NOMO-1 treated with dmso at 0.1 percent for 144 hours (cell line): Measurements from ENCODE around the gene TGFBR2.
"Not testable (repeated sequence)": the region's sequence is repeated elsewhere in the genome, so short reads cannot be mapped to it uniquely, and the experiment has no call there.

Experiments used
- DNase-seq: peaks from one replicate; lab custom pipeline; 2025; ENCODE audit not compliant: unreplicated experiment; lab: John Stamatoyannopoulos, UW

The TGFBR2 gene

DNA sequence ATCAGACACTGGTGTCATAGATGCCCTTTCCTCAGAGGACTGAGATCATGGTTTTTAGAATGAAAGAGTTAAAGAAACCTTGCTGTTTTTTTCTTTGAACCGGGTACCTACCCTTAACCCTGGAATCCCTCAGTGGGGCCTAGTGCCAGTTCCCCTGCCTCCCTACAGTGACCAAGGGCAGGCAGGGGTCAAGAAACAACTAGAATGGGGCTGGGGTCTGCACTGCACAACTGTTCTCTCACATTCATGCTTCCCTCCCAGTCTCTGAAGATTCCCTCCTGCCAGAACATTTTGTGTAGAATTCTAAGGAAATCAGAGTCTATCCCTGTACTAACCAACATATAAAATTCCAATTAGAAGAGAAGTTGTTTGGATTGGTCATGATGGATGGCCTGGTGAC lies 47.9 kb downstream of the TGFBR2 start:
- no peak for DNase-seq

DNA sequence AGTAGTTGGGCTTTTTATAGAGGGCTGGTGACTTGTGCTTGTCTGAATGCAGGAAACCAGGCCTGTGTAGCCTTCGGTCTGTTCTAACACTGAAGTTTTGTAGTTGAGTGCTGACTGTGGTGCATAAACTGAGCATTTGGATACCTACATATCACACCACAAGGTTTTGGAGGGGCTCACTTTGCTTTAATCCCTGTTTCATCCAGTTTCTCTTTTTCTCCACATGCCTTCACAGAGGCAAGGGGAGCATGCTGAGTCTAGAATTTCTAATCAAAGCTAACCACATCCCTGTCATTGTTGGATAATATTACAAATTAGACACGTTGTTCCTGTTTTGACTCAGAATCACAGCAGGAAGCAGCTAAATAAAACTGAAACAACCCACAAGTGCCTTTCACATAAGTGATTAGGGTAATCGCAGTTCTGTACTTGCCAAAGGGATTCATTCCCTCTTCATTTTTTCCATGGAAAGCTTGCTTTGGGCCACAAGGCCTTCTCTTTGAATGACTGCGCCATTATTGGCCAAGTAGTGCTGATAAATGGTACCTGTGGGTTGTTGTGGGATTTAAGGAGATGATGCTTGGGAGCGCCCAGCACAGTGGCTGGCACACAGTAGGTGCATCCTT lies 48.9 kb downstream of the TGFBR2 start:
- DNase-seq: peak; percentile 46

DNA sequence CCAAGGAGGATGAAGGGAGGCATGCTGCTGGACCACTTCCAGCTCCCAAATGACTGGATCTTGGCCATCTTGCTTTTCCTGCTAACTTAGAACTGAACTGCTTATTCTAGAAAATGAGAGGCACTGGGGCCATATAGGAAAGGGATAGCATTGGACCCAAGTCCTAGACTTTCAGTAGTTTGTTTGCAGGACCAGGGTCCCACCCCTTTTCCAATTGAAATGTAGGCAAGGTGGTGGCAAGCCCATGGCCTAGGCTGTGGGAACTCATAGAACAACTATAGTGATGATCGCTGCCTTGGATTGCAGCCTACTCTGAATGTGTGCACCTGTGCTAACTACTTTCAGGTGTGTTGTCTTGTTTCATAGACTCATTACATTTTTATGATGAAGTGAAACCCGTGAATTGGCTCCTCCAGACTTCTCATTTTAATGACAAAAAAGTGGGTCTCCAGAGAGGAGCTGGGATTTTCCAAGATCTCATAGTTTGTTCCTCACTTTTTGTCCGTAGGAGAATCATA lies 50.3 kb downstream of the TGFBR2 start:
- no peak for DNase-seq

DNA sequence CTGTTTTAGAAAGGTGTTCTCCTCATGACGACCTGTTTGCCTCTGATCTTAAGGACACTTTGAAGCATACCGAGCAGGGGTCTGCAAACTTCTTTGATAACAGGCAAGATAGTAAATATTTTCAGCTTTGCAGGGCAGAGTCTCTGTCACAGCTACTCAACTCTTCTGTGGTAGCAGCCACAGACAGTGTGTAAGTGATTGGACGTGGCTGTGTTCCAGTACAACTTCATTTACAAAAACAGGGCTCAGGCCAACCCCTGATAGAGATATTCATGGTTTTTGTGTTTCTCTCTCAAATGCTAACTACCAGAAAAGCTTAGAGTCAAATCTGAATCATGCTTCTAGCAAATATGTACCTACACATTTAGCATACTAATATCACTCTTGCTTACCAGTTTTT lies 51.5 kb downstream of the TGFBR2 start:
- no peak for DNase-seq

DNA sequence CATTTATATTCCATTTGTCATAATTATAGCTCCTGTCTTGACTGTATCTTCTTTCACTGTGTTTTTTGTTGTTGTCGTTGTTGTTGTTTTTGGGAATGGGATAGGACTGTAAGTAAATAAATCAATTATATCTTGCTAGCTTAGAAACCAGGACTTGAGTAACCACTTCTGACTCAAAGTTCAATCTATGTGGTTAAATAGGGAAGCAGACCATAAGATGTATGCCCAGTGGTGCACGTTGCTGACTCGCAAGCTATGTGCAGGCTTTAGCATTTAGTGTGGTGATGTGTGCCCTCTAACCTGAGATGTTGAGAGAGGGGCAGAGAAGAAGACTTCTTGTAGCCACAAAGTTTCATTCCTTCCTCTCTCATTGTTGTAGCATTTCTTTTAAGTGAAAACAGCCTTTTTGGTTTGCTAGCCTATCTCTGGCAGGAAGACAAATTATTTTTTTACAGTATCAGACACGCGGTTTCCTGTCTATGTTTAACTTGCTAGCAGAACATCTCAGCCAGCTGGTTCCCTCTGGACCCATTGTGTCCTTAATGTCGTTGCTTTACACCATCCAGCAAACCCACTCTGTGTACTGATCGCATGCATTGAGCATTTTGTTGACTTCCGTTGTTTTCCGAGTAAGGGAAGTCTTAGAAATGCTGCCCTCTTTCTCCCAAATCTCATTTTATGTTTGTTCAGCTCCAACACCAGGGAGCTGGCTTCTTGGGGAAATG lies 52.1 kb downstream of the TGFBR2 start:
- DNase-seq: peak; percentile 55

DNA sequence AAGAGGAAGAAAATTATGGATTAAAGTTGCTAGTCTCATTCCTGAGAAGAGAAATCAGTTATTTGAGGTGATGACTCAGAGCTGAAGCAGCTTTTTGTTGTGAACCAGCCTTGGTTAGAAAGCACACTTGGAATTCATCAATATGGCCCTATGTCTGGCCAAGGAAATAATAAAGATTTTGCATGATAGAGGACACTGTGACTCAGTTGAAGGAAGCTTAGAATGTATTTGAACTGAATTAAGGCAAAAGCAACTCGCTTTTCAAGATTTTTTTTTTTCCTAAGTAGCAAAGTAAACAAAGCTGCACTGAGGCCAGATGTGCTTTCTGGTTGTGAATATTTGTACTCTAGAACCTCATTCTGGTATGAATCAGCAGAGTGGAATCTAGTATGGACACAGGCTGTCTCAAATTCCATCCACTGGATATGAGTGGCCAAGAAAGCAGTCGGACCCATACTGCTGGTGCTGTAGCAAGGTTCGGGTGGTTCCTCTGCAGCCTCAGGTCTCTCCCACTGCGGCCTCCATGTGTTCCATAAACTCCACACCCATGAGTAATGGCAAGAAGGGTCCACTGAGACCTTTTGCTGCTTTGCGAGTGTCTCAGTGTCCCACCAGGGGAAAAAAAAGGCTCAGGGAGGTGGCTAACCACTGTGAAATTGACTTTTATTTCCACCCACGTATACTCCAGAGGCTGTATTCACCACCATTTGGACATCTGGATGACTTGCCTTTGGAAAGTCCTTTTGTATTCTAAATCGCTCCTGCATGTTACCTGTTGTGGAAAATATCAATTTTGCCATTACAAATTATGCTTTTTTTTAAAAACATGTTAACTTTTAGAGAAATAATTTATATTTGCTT lies 53.1 kb downstream of the TGFBR2 start:
- DNase-seq: no peak

DNA sequence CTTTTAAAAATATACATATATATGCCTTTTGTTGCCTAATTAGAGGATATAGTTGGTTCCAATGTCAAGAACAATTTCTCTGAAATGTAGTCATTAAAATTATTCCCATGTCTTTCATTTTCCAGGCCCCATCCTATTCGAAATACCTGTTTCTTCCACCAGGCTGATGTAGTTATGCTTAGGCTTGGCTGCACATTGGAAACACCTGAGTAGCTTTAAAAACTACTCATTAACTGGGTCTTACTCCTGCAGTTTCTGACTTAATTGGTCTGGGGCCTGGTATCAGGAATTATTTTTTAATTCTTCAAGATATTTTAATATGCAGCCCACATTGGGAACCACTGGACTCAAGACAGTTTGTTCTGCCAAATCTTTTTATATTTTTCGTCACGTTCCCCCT lies 53.7 kb downstream of the TGFBR2 start:
- DNase-seq: no peak

DNA sequence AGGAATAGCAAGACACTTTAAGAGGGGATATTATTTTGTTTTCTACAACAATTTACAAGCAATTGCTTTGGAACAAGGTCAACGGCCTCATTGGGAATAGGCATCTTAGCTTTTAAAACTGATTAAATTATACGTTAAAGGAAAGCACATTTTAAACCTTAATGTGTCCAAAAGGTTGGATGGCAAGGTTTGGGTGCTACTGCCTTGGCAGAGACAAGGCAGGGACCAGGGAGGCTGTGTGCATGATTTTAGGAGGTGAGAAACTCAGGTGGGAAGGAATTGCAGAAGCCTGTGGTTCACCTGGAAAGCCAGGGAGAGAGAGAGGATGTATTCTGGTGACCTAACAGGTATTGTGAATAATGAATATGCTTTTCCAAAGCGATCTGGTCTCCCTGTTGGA lies 54.3 kb downstream of the TGFBR2 start:
- DNase-seq: no peak

DNA sequence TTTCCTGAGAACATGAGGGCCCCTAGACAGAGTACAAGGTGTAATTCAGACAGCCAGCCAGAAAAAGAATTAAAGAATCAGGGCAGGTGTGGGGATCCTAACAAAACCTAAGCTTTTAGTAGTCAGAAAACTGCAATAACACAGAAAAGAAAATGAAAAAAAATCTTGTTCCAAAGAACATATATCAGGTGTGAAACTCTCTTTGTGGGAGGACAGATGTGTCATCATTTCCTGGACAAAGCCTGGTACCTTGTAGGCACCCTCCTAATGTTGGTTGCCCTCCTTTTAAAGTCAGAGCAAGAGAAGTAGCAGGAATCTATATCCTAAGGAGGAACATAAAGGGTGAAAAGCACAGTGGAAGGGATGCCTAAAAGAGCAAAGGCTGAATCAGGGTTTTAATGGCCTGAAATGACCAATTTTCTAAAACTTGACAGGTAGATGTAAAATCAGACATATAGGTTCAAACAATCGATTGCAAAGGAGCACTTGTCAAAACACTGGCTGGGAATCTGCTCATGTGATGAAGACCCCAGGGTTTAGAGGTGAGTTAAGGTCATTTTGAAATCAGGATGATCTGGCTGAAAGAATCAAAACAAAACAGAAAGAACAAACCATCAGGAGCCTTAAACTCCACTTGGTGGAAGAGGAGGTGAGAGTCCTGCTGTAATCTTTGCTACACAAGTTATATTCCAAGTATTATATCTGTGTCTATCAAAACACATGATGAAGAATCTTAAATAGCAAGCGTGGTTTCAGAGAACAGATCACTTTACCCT lies 54.9 kb downstream of the TGFBR2 start:
- DNase-seq: no peak

DNA sequence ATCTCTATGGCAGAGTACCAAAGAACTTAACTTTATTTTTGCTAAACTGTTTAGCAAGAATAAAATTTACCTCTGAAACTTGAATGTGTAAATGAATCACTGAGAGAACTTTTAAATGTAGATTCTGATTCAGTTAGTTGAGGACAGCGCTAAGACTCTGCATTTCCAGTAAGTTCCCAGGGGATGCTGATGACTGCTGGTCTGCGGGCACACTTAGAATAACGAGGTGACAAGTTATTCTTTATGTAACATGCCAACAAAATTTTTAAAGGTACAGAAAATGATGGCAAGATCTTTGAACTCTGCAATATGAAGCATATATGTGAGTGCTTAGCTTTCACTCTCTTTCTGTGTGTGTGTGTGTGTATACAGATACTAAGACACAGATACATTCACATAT lies 56.4 kb downstream of the TGFBR2 start:
- DNase-seq: no peak

DNA sequence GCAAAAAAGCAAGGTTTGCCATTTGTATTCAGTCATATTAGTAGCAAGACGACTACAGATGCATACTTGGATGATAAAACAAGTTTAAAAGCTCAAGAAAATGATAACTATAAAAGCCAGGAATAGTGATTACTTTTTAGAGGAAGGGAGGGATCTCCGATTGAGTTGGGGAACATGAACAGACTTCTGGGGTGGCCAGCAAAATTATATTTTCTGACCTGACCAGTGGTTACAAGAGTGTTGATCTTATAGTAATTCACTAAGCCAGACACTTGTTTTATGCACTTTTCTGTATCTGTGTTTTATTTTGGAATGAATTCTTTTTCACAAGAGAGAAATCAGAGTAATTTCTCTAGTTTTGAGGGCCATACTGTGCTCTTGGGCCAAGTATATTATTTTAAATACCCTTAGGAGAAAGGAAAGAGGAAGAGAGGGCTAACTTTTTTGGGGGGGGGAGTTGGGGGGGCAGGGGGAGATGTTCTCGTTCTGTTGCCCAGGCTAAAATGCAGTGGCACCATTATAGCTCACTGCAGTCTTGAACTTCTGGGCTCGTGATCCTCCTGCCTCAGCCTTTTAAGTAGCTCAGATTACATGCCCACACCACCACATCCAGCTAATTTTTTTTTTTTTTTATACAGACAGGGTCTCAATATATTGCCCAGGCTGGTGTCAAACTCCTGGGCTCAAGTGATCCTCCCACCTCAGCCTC lies 57.3 kb downstream of the TGFBR2 start:
- DNase-seq: no peak

DNA sequence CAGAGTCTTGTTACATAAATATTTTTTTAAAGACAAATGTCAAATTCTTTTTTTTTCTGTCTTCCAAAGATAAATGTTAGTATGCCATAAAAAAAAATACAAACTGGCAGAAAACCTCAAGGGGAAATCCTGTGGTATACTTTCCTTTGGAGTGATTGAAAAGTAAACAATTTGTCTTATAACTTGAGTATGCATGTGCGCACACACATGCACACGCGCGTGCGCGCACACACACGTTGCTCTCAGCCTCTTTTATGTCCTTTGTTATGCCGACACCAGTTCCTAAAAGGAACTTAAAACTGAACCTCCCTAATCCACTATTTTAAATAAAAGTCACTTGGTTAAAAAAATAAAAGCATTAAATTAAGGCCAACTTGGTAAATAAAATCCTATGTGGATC lies 58.1 kb downstream of the TGFBR2 start:
- no peak for DNase-seq

DNA sequence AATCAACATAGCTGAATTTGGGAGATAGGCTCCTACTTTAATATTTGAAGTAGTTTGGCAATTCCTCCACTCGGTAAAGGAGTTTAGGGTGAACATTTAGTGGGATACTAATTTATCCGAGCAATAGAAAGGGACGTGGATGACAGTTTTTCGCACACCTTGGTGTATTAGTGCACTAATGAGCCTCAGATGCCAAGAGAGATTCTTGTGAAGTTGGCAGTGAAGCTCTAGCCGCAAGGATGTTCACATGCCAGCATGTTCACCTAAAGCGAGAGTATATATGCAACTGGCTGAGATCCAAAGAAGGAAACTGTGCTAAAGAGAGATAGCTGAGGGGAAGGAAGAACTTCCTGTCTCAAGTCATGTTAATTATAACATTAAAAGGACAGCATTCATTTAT lies 58.5 kb downstream of the TGFBR2 start:
- DNase-seq: no peak

DNA sequence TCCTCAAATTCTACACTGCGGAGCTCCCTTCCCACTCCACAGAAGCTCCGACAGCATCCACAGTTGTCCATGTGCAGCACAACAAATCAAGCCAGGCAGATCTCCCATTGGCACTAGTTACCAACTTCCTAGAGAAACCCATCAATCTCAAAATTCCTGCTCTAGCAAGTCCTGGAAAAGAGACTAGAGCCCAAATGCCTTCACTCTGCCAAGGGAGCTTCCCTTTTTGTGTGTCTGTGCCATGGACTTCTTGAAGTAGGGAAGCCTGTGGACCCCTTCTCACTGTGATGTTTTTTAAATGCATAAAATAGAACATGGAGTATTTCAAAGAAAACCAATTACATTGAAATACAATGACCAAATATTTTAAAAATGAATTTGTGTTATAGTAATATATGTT lies 59.1 kb downstream of the TGFBR2 start:
- DNase-seq: no peak

DNA sequence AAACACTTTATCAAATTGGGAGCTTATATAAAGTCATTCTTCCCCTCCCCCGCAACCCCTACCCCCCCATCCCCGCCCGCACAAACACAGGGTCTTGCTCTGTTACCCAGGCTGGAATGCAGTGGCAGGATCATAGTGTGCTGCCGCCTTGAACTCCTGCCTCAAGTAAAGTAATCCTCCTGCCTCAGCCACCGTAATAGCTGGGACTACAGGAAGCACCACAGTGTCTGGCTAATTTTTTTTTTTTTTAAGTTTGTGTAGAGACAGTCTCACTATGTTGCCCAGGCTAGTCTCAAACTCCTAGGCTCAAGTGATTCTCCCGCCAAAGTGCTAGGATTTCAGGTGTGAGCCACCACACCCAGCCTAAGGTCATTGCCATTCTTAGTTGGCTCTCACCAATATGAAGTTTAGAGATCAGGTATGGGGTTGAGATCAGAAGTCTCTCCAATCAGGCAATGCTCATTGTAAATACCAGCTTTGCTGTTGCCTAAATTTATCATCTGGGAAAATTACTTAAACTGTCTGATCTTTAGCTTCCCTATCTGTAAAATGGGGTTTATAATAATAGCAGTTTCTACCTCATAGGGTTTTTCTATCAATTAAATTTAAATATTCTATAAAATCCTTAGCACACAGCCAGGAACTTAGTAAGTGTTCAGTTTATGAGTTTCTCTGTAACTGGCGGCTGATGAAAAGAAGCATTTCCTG lies 60.3 kb downstream of the TGFBR2 start:
- DNase-seq: no peak

DNA sequence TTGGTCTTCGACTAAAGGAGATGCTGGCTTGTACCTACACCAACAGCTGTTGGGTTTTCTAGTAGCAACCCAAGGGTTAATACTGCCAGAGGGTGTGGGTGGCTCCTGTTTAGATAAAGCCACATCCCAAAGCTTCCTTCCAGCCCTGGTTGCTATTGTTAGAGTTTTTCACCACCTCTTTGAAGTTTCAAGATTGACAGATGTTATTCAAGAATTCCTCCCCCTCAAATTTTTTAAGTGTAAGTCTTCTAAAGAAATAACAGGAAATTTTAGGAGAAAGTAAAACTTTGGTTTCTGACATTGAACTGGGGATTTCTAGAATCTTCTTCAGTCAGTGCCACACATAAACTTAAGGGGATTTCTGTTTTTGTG lies 60.9 kb downstream of the TGFBR2 start:
- no peak for DNase-seq

DNA sequence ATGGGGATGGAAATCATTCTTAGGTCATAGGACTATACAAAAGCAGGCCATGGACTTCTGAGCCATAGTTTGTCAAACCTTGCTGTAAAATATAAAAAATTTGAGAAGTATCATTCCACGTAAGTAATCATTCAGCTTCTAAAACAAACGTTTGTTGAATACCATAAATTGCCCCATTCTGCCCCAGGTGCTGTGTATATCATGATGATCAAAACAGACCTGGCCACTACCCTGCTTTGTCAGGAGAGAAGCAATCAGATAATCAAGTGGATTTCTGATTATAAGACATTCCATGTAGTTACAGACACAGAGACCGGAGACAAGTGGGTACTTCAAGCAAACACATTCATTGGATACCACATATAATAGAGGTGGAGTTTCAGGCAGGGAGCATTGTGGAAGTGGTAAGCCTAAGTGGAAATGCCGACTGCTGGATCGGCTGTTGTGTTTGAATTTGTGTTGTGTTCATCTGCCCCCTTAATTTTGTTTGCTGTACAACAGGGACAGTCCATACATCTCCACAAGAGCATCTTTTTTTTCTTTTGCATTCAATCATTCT lies 61.7 kb downstream of the TGFBR2 start:
- no peak for DNase-seq

DNA sequence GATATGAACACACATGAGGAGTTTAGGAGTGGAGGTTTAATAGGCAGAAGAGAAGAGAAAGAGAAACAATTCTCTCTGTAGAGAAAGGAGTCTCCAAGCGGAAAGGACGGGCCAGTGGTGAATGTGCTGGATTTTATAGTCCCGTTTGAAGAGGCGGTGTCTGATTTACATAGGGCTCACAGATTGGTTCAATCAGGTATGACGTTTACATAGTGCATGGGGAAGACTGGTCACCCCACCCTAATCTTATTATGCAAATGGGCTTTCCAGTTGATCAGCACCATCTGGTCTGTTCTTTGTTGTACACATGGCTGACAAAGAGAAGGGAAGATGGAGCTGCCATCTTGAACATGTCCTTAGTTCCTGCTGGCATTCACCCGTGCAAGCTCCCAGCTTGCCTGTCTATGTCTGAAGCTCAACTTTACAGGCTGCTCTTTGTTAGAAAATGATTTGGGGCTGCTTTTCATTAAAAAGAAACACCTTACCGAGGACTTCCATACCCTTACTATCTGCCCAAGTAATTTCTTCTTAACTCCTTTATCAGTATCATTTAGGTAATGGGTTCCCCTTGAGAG lies 63.0 kb downstream of the TGFBR2 start:
- DNase-seq: not testable (repeated sequence)

DNA sequence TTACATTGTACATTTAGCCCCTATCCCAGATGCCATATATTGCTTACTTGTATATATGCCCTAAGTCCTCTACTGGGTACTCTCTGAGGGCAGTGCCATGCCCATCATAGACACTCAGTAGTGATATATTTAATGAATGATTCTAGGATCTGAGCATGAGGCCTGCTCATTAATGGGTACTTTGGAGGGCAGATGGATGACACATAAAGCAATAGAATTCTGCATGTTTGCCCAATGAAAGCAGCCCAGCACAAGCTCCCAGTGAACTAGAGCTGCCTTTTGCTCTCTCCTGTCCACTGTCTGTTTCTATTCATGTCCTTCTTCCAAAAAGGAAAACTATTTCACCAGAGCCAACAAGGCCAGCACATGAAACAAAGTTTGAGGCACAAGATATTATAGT lies 63.9 kb downstream of the TGFBR2 start:
- DNase-seq: no peak
